Breast epithelium (tissue), 3 donors: ENCODE results near the gene MAPRE2.

Source experiments
- POLR2A ChIP-seq: fragments of 450-650 bp; IDR thresholded peaks from one replicate; pipeline ENCODE4 v1.6.1; 2016; ENCODE audit warnings: antibody characterized with exemption, mild to moderate bottlenecking, moderate library complexity
- POLR2AphosphoS5 ChIP-seq, 3 donors: sonication (generic); formaldehyde crosslinking; IDR thresholded peaks; one replicate each; pipeline ENCODE4 v1.6.1; 2017; ENCODE audit warnings: antibody characterized with exemption in 3 of 3
- TF ChIP-seq, protein P1 (sequence below), 3 donors: fragments of 450-650 bp; IDR thresholded peaks; one replicate each; pipeline ENCODE4 v1.5.1; 2016 to 2017; ENCODE audit warnings: antibody characterized with exemption in 3 of 3, mild to moderate bottlenecking in 3 of 3, moderate library complexity in 3 of 3

- no peak for TF ChIP-seq POLR2AphosphoS5 (IDR thresholded peaks at IDR 0.05)
- TF ChIP-seq POLR2A, result no peak
- TF ChIP-seq, protein P1, sequence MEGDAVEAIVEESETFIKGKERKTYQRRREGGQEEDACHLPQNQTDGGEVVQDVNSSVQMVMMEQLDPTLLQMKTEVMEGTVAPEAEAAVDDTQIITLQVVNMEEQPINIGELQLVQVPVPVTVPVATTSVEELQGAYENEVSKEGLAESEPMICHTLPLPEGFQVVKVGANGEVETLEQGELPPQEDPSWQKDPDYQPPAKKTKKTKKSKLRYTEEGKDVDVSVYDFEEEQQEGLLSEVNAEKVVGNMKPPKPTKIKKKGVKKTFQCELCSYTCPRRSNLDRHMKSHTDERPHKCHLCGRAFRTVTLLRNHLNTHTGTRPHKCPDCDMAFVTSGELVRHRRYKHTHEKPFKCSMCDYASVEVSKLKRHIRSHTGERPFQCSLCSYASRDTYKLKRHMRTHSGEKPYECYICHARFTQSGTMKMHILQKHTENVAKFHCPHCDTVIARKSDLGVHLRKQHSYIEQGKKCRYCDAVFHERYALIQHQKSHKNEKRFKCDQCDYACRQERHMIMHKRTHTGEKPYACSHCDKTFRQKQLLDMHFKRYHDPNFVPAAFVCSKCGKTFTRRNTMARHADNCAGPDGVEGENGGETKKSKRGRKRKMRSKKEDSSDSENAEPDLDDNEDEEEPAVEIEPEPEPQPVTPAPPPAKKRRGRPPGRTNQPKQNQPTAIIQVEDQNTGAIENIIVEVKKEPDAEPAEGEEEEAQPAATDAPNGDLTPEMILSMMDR (IDR thresholded peaks at IDR 0.05), result no peak
Measured at GRCh38 chr18:34993289-34993688, 47.9 kb upstream of the MAPRE2 start.
